ENCODE data around the gene SOX6. TPM values are rescaled to one million over a fixed set of nuclear protein-coding genes. Genes with fewer than 3 reads are reported as not detected.

The SOX6 gene
- total RNA-seq, 4 donors from 2014 or later = 0.29 to 20.5 (median 8.2) TPM

DNA sequence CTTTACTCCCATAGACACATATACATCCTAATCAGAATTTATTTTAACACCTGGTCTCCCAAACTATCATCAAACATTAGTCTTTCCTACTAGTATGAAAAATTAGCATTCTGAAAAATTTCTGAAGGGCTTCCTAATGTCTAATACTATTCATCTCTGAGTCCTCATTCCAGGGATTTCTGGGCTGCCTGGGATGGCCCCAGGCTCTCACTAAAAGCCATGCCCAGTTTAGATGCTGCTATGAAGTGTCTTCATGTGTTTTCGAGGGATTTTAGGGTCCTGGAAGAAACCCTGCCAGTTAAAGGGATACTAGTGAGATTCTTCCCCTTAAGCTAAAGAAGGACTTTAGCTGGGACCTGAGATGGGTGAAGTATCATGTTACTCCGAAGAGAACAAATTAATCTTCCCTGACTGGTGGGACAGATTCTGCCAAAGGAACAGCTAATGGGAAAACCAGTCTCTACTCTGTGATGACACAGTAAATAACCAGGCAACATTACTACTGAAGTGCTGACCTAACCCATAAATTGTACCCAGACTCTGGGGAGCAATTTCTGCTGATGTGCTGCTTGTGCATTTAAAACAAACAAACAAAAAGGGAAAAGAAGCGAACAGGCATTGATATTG, 342.6 kb downstream of the SOX6 start:
- no peak overlapping the region for H3K4me3 ChIP-seq
- H3K9me3 ChIP-seq = no peaks in the 10 kb centered on the region
- H3K4me1 ChIP-seq = no peaks in the 10 kb centered on the region
- TF ChIP-seq, protein P1, sequence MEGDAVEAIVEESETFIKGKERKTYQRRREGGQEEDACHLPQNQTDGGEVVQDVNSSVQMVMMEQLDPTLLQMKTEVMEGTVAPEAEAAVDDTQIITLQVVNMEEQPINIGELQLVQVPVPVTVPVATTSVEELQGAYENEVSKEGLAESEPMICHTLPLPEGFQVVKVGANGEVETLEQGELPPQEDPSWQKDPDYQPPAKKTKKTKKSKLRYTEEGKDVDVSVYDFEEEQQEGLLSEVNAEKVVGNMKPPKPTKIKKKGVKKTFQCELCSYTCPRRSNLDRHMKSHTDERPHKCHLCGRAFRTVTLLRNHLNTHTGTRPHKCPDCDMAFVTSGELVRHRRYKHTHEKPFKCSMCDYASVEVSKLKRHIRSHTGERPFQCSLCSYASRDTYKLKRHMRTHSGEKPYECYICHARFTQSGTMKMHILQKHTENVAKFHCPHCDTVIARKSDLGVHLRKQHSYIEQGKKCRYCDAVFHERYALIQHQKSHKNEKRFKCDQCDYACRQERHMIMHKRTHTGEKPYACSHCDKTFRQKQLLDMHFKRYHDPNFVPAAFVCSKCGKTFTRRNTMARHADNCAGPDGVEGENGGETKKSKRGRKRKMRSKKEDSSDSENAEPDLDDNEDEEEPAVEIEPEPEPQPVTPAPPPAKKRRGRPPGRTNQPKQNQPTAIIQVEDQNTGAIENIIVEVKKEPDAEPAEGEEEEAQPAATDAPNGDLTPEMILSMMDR (IDR thresholded peaks at IDR 0.05) = no peak
- TF ChIP-seq POLR2A (IDR thresholded peaks at IDR 0.05) = no peak
- DNase-seq = no peak
- intact Hi-C loops (cut with DNase I; ENCODE audit: low total_unique reads) = no loop called here
- no peak overlapping the region for H3K27ac ChIP-seq
- no peaks in the 10 kb centered on the region for H3K36me3 ChIP-seq
- H3K27me3 ChIP-seq = no peaks in the 10 kb centered on the region

DNA sequence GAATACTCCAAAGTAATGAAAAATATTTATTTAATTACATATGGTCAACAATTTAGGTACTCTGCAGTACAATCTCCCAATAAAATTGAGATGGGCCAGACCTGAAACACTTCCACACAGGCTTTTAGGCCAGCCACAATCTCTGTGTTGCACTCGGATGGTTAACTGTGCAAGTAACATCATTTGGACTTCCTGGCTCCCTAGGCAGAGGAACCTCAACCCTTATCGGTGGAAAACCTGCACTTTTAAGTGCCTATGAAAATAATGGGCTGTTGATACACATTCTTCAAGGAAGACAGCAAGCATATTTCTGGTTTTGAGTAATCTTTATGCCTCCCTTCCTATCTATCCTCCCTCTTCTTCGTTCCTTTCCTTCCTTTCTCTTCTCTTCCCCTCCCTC, 343.1 kb downstream of the SOX6 start:
- no peaks in the 10 kb centered on the region for H3K27me3 ChIP-seq
- H3K9me3 ChIP-seq = no peaks in the 10 kb centered on the region
- no peak overlapping the region for H3K4me3 ChIP-seq
- H3K4me1 ChIP-seq = no peaks in the 10 kb centered on the region
- TF ChIP-seq, protein P1 (IDR thresholded peaks at IDR 0.05) = no peak
- no peak for TF ChIP-seq POLR2A (IDR thresholded peaks at IDR 0.05)
- H3K27ac ChIP-seq = no peak overlapping the region
- intact Hi-C loops (cut with DNase I; ENCODE audit: low total_unique reads) = no loop called here
- no peak for DNase-seq
- H3K36me3 ChIP-seq = no peaks in the 10 kb centered on the region

DNA sequence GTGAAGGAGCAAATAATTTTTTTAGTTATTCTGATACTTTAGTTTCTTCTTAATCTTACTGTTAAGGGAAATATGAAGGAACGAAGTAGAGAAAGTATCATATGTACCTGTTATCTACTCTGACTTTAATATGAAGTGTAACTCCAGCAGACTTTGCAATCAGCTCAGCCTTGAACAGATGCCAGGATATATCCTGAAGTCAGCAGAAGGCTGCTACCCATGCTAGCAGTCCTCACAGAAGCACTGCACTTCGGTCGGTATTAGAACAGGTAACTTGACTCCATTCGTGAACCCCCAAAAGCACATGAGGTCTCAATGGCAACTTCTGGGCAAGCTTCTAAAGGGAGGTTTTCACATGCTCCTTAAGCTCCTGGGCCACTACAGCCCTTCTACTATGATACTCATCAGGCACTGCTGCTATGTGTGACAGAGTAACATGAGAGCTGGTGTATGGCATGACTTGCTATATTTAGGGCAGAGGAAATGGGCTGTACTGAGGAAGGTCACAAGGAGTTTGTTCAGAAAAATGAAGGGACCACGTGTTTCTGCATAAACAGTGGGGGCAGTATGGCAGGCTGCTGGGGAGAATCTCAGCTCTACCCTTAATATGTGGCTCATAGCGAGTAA, 344.1 kb downstream of the SOX6 start:
- TF ChIP-seq, protein P1 (IDR thresholded peaks at IDR 0.05) = no peak
- no peak for TF ChIP-seq POLR2A (IDR thresholded peaks at IDR 0.05)

DNA sequence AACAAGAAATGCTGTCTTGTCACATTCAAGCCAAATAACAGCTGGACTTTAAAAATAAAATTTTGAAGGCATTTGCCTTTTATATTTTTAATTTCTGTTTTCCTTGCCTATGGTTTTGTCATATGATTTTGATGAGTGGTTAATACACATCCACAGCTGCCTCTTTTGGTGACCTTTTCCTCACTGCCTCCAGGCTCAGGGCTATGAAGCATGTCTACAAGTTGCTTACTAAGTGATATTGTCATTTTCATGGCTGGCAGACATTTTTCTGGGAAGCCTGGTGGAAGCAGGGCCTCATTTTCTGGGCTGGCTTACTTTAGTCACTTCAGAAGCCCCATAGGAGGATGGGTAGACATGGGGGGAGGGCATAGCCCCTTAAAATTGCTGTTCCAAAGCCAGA, 344.9 kb downstream of the SOX6 start:
- no peak for DNase-seq
- Histone ChIP-seq H3K4me1 (no peaks in the 10 kb centered on the region), H3K36me3 (no peaks in the 10 kb centered on the region), H3K27ac (no peak overlapping the region), H3K4me3 (no peak overlapping the region), H3K9me3 (no peaks in the 10 kb centered on the region), H3K27me3 (no peaks in the 10 kb centered on the region)
- intact Hi-C loops (cut with DNase I; ENCODE audit: low total_unique reads) = no loop called here
- TF ChIP-seq, protein P1 (IDR thresholded peaks at IDR 0.05) = no peak
- no peak for TF ChIP-seq POLR2A (IDR thresholded peaks at IDR 0.05)

More for the DNA sequence above, 344.1 kb downstream of the SOX6 start:
- Histone ChIP-seq H3K9me3 (no peaks in the 10 kb centered on the region), H3K4me3 (no peak overlapping the region), H3K27ac (no peak overlapping the region), H3K27me3 (no peaks in the 10 kb centered on the region), H3K36me3 (no peaks in the 10 kb centered on the region), H3K4me1 (no peaks in the 10 kb centered on the region)
- no peak for DNase-seq
- intact Hi-C loops (cut with DNase I; ENCODE audit: low total_unique reads) = no loop called here

DNA sequence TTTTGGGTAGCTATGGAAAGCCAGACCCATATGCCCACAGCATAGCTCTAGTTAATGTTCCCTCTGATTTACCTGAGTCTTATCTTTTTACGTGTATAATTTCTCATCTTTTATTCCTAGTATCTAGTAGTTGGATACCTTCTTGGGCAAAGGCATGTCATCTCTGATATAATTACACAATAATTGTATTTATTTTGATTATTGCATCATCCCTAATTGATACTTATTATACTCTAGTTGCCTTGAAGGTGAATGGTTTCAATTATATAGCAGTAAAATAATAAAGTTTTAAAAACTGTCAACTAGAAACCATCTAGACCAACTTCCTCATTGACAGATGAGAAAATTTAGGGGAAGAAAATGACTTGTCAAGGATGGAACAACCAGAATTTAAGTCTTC, 347.3 kb downstream of the SOX6 start:
- no peak for TF ChIP-seq POLR2A (IDR thresholded peaks at IDR 0.05)
- TF ChIP-seq, protein P1 (IDR thresholded peaks at IDR 0.05) = no peak
- H3K4me1 ChIP-seq = no peaks in the 10 kb centered on the region
- intact Hi-C loops (cut with DNase I; ENCODE audit: low total_unique reads) = no loop called here
- no peak overlapping the region for H3K27ac ChIP-seq
- H3K4me3 ChIP-seq = no peak overlapping the region
- H3K36me3 ChIP-seq = no peaks in the 10 kb centered on the region
- no peak for DNase-seq
- no peaks in the 10 kb centered on the region for H3K27me3 ChIP-seq
- H3K9me3 ChIP-seq = no peaks in the 10 kb centered on the region

All from uterus (tissue), 4 donors.